SW 1271 (cell line): ENCODE data around the gene RBM23.
"Not testable (repeated sequence)": the region's sequence is repeated elsewhere in the genome, so short reads cannot be mapped to it uniquely, and the experiment has no call there.

Experiments used
- DNase-seq, 2 experiments: peaks; one replicate each; lab custom pipeline; 2025; lab: John Stamatoyannopoulos, UW

RBM23 gene

DNA sequence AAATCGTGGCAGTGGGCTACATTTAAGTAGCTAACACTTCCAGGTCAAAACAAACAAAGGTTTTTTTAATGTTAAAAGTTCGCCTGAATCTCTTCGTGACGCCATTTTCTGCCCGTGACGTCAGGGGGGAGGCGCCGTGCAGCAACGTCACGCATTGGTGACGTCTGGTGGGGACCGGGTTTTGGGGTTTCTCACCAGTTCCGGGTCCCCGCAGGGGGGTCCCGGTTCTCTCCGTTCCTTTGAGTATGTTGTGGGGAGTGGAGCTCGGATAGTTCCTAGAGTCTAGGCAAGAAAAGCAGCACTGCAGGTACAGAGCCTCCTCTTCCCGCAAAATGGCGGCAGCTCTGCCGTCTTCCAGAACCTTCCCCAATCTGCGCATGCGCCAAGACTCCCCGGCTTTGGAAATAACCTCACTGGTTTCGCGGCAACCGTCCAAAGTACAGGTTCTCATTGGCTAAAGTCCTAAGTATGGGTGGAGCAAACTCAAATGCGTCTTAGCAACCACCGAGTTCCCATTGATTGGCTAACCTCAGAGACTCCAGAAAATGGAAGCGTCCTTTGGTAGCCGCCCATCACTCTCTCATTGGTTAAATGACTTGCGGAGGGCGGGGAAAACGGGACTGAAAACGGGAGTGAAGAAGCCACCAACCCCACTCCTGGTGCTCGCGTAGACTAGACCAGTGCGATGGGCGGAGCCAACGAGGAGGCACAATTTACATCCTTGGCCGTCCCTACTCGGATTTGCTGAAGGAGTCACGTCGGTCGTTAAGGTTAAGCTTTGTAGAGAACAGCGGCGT is at the start of gene RBM23:
TSS of gene RBM23 (minus strand) at position 346 of the 797 bp plus-strand sequence.
- peak; percentile 99 to 100 for DNase-seq

GRCh38 chr14:22966783-22967269 is 47.9 kb upstream of the RBM23 start:
- DNase-seq = no peak

GRCh38 chr14:22965916-22966782 is 47.2 kb upstream of the RBM23 start:
- not testable (repeated sequence) for DNase-seq

DNA sequence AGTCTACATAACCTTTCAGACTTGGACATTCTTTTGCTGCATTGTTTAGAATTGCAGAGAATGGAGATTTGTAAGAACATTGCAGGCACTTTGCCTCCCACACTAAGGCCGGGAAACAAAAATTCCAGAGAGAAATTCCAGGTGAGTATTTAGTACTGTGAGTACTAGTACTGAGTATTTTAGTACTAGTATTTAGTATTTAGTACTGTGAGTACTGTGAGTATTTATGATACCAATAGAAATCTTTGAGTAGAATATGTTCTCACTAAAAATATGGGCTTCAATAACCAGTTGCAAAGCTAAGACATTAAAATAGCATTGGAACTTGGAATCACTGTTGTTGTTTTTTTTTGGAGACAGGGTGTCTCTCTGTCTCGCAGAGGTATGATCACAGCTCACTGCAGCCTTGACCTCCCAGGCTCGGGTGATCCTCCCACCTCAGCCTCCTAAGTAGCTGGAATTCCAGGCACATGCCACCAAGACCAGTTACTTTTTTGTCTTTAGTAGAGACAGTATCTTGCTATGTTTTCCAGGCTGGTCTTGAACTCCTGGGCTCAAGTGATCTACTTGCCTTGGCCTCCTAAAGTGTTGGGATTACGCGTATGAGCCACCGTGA is 43.2 kb upstream of the RBM23 start:
- no peak for DNase-seq

- no peak for DNase-seq
Observed at GRCh38 chr14:22955702-22956569, 37.0 kb upstream of the RBM23 start.

GRCh38 chr14:22952418-22952817 is 33.5 kb upstream of the RBM23 start:
- no peak for DNase-seq

GRCh38 chr14:22951795-22952194 is 32.8 kb upstream of the RBM23 start:
- not testable (repeated sequence) for DNase-seq

DNA sequence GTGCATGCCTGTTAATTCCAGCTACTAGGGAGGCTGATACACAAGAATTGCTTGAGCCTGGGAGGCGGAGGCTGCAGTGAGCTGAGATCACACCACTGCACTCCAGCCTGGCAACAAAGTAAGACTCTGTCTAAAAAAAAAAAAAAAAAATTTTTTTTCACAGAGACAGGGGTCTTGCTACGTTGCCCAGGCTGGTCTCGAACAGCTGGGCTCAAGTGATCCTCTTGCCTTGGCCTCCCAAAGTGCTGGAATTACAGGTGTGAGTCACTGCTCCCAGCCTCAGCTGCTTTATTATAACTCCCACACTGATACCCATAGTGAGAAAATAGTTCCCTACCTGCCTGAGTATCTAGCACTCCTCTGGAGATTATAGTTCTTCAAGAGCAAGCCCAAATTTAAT is 26.7 kb upstream of the RBM23 start:
- DNase-seq = no peak

DNA sequence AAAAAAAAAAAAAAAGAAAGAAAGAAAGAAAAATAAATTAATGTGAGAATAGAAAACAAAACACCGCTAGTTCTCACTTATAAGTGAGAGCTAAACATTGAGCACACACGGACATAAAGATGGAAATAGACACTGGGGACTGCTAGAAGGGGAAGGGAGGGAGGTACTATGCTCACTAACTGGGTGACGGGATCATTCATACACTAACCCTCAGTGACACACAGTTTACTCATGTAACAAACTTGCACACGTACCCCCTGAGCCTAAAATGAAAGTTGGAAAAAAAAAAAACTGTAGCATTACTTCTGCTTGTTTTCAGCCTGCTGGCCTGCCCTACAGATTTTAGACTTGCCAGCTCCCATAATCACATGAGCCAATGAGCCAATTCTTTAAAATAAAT is 20.7 kb upstream of the RBM23 start:
- DNase-seq = no peak

DNA sequence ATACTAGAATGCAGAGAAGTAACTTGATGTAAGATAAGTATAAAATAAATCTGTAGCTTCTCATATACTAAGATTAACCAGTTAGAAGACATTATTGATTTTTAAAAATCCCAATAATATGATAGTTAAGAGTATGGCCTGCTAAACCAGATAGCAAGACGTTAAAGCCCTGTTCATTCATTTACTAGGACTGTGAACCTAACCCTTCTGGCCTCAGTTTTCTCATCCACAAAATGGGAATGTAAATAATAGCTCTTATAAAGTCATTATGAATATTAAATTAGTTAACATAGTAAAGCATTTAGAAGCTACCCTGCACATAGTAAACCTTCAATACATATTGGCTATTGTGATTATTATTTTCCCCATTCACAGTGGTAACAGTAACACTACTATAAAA is 16.2 kb upstream of the RBM23 start:
- DNase-seq = no peak

DNA sequence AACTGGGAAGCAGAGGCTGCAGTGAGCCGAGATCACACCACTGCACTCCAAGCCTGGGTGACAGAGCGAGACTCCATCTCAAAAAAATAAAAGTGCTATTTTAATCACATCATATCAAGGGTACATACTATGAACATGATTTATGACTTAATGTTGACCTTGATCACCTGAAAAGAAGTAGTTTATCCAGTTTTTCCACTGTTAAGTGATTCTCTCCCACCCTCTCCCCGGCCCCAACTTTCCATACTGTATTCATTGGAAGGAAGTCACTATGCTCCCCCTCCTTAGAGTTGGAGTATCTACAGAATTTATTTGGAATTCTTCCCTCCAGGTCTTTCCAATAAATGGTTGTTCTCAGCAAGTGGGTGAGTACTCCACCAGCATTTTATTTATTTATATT is 13.2 kb upstream of the RBM23 start:
- no peak for DNase-seq

- no peak for DNase-seq
Observed at GRCh38 chr14:22929961-22930364, 11.0 kb upstream of the RBM23 start.

- peak; percentile 97 to 100 for DNase-seq
Observed at GRCh38 chr14:22929104-22929960, 10.4 kb upstream of the RBM23 start, which contains the start of gene PRMT5. TSS of gene PRMT5 (minus strand) at chr14:22929376. CDS start at chr14:22929361, 15 bp downstream.

DNA sequence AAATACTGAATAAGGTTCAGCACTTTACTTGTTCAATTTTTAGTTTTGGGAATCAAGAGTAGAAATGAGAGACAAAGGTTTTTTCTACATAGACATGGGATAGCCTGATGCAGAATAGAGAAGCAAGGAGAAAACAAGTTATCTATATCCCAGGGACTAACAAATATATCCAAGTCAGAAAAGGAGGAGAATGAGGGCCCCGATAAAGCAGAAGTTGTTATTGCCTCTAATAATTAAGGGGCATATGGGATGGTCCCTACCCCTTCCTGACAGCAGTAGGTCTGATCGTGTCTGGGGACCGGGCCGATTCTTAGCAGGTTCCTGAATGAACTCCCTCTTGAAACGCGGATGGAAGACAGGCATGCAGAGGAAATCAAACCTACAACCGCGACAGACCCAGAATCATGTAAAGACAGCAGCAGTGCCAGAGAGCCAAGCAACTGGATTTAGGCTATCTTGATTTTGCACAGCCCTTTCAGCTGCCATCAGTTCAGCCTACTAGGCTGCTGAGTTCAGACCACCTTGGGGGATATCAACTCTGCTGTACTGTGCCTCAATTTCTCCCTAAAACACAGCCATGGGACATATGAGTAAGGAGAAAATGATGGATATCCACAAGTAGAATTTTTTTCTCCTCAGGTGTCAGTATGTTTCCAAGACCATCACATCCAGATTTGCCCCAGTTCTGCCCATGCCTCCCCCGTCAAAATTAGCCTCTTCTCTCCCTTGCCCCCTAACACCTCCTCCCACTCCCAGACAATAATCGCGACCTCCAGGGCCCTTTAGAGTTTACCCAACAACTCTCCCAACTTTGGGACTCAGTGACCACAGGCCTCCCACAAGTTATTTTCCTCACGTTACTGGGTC is 9.5 kb upstream of the RBM23 start:
- no peak for DNase-seq

DNA sequence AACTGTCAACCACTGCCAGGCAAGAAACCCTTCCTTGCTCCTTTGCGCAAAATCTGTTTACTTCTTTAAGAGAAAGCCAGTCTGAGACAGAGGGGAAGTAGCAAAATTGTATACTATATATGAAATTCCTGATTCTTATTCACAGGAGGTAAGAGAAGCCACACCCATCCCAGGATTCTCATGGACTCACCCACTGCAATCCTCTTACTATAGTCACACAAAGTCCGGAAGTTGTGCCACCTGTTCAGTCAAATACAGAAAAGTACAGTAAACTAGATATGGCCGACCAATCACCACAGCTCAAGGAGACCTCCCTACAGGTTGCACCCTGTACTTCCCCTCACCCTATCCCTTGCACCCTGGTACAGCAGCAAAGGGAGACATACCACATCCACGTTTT is 7.4 kb upstream of the RBM23 start:
- peak; percentile 43 to 75 for DNase-seq

- no peak for DNase-seq
Observed at GRCh38 chr14:22925513-22925912, 6.6 kb upstream of the RBM23 start.

GRCh38 chr14:22923746-22924145 is 4.8 kb upstream of the RBM23 start:
- no peak for DNase-seq

- DNase-seq = no peak
Observed at GRCh38 chr14:22922294-22922693, 3.3 kb upstream of the RBM23 start.

GRCh38 chr14:22920697-22921096 is 1.7 kb upstream of the RBM23 start:
- no peak for DNase-seq

DNA sequence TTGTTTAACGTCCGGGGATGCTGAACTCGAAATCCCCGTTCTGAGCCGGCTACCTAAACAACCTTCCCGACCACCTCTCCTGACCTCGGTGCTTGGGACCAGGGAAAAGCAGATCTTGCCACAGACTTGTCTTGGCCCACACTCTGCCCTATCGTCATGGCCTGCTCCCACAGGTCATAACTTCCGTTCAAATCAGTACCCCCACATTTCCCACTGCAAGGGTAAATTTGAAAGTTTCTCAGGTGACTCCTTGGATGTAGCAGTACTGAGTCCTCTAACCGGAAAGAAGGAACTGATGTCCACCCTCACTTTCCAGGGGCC is 612 bp upstream of the RBM23 start:
- no peak for DNase-seq
